ENCODE data around the gene ACOX1. TPM values are rescaled to one million over a fixed set of nuclear protein-coding genes. Genes with fewer than 3 reads are reported as not detected.

The ACOX1 gene
- total and polyA plus RNA-seq, 2 donors (not counting 1 experiment from before 2014, with no cell fraction given), result 6.6 to 31.2 TPM

GRCh38 chr17:76013377-76013932 lies 34.5 kb upstream of the ACOX1 start:
- ChIA-PET POLR2A (interaction anchor here (0.5 kb wide), 1 partner anchor 357 kb away, joined by 3 read pairs; no protein-coding TSS in a partner anchor), CTCF (interaction anchor here (0.6 to 4.3 kb wide), 34 partner anchors 9 to 777 kb away, joined by 3 to 59 read pairs (median 4); partner anchors contain the start of genes CDK3, FBF1 and SMIM5)
- Histone ChIP-seq H3K9ac (ENCODE audit: low read length) (no peak overlapping the region), H3K4me1 (ENCODE audit: control insufficient read depth in 2 of 2, insufficient read depth in 2 of 2, low read length in 2 of 2) (peaks cover 0 to 7% of the 10 kb centered on the region in 2 donors), H3K9me3 (ENCODE audit: control extremely low read depth in 1 of 3, control insufficient read depth in 2 of 3, insufficient read depth in 1 of 3, low read length in 2 of 3) (no peaks in the 10 kb centered on the region), H3K36me3 (replicated peaks in 1 of 2; ENCODE audit: control extremely low read depth in 1 of 2, control insufficient read depth in 1 of 2, extremely low read depth in 1 of 2, insufficient read depth in 2 of 2, low read length in 1 of 2) (no peaks in the 10 kb centered on the region), H3K27ac (ENCODE audit: low read length in 2 of 2) (no peak overlapping the region), H3K4me2 (replicated peaks; ENCODE audit: low read depth, low read length, poor library complexity, severe bottlenecking) (no peak overlapping the region), H2AFZ (ENCODE audit: insufficient read depth, low read depth, low read length, poor library complexity, severe bottlenecking) (no peak overlapping the region), H3K27me3 (replicated peaks in 1 of 4; ENCODE audit: control extremely low read depth in 1 of 4, control insufficient read depth in 3 of 4, insufficient read depth in 4 of 4, low read length in 3 of 4) (peaks cover 0 to 7% (median 2%) of the 10 kb centered on the region in 4 experiments), H3K4me3 (ENCODE audit: control extremely low read depth in 1 of 5, extremely low read depth in 1 of 5, insufficient read depth in 1 of 5, low read depth in 2 of 5, low read length in 4 of 5) (no peak overlapping the region), H4K20me1 (ENCODE audit: control insufficient read depth, insufficient read depth, low read length, poor library complexity, severe bottlenecking) (no peaks in the 10 kb centered on the region), H3K79me2 (ENCODE audit: control insufficient read depth, insufficient read depth, low read length) (no peaks in the 10 kb centered on the region)
- TF ChIP-seq CTCF (IDR thresholded peaks at IDR 0.05) (no peak), EZH2 (IDR thresholded peaks at IDR 0.05; ENCODE audit: borderline replicate concordance, insufficient read depth, low read depth, low read length, poor library complexity, severe bottlenecking) (no peak)
- no peak overlapping the region for H3K4me3 Mint-ChIP-seq
- H3K27me3 Mint-ChIP-seq, result no peaks in the 10 kb centered on the region
- no peak for DNase-seq
- no peaks in the 10 kb centered on the region for H3K4me1 Mint-ChIP-seq
- H3K9me3 Mint-ChIP-seq (ENCODE audit: insufficient read depth), result no peaks in the 10 kb centered on the region
- intact Hi-C loops (cut with micrococcal nuclease), result no loop called here
- WGBS (ENCODE audit: insufficient coverage), result 91% methylated on average over 15 of the region's 15 CpGs
- no peak overlapping the region for H3K27ac Mint-ChIP-seq
- ATAC-seq (ENCODE audit: low read depth), result no peak

- Histone ChIP-seq H2AFZ (ENCODE audit: insufficient read depth, low read depth, low read length, poor library complexity, severe bottlenecking) (no peak overlapping the region), H3K4me1 (ENCODE audit: control insufficient read depth in 2 of 2, insufficient read depth in 2 of 2, low read length in 2 of 2) (peaks cover 0 to 7% of the 10 kb centered on the region in 2 donors), H3K79me2 (ENCODE audit: control insufficient read depth, insufficient read depth, low read length) (no peaks in the 10 kb centered on the region), H3K27ac (ENCODE audit: low read length in 2 of 2) (no peak overlapping the region), H3K27me3 (replicated peaks in 1 of 4; ENCODE audit: control extremely low read depth in 1 of 4, control insufficient read depth in 3 of 4, insufficient read depth in 4 of 4, low read length in 3 of 4) (peaks cover 0 to 7% (median 2%) of the 10 kb centered on the region in 4 experiments), H3K4me3 (ENCODE audit: control extremely low read depth in 1 of 5, extremely low read depth in 1 of 5, insufficient read depth in 1 of 5, low read depth in 2 of 5, low read length in 4 of 5) (no peak overlapping the region), H3K4me2 (replicated peaks; ENCODE audit: low read depth, low read length, poor library complexity, severe bottlenecking) (no peak overlapping the region), H3K9me3 (ENCODE audit: control extremely low read depth in 1 of 3, control insufficient read depth in 2 of 3, insufficient read depth in 1 of 3, low read length in 2 of 3) (no peaks in the 10 kb centered on the region), H3K9ac (ENCODE audit: low read length) (no peak overlapping the region), H4K20me1 (ENCODE audit: control insufficient read depth, insufficient read depth, low read length, poor library complexity, severe bottlenecking) (no peaks in the 10 kb centered on the region), H3K36me3 (replicated peaks in 1 of 2; ENCODE audit: control extremely low read depth in 1 of 2, control insufficient read depth in 1 of 2, extremely low read depth in 1 of 2, insufficient read depth in 2 of 2, low read length in 1 of 2) (no peaks in the 10 kb centered on the region)
- Mint-ChIP-seq H3K4me1 (no peaks in the 10 kb centered on the region), H3K27me3 (no peaks in the 10 kb centered on the region), H3K4me3 (no peak overlapping the region), H3K9me3 (ENCODE audit: insufficient read depth) (no peaks in the 10 kb centered on the region), H3K27ac (no peak overlapping the region)
- POLR2A ChIA-PET, result no interaction called here
- intact Hi-C loops (cut with micrococcal nuclease), result no loop called here
- CTCF ChIA-PET, result interaction anchor here (0.6 to 5.5 kb wide), 7 partner anchors 10 to 528 kb away, joined by 3 to 35 read pairs (median 3); partner anchors contain the start of genes CDK3, MRPL38 and PRCD
- ATAC-seq (ENCODE audit: low read depth) (no peak), DNase-seq (no peak)
- WGBS (ENCODE audit: insufficient coverage), result 86% methylated on average over 5 of the region's 5 CpGs
- TF ChIP-seq CTCF (IDR thresholded peaks at IDR 0.05) (no peak), EZH2 (IDR thresholded peaks at IDR 0.05; ENCODE audit: borderline replicate concordance, insufficient read depth, low read depth, low read length, poor library complexity, severe bottlenecking) (no peak)
Measured at GRCh38 chr17:76011951-76012350, 33.0 kb upstream of the ACOX1 start.
